Measurements from ENCODE around the gene ZNHIT1.

GRCh38 chr7:101216001-101216859, 1.7 kb upstream of the ZNHIT1 start:
- TF ChIP-seq CTCF (optimal IDR thresholded peaks at IDR 0.05 in 1 of 3, IDR thresholded peaks at IDR 0.05 in 1 of 3, conservative IDR thresholded peaks at IDR 0.05 in 1 of 3; ENCODE audit: extremely low read depth in 1 of 3, insufficient read depth in 2 of 3, low read length in 3 of 3) (no peak), EZH2 (IDR thresholded peaks at IDR 0.05; ENCODE audit: low read length) (no peak)
